SU-DHL-6 (cell line): Measurements from ENCODE around the gene LFNG.

Source experiments
- H2AFZ ChIP-seq: fragments of 200-600 bp; sonication (generic); 2 replicates; pipeline ENCODE4 v1.6.1; 2014; ENCODE audit warnings: low read depth, mild to moderate bottlenecking, moderate library complexity, mixed read lengths, antibody characterized with exemption, low read length; ENCODE audit not compliant: severe bottlenecking
- H3F3A ChIP-seq: fragments of 200-600 bp; shearing (Covaris generic); 2 replicates; pipeline ENCODE4 v1.6.0; 2016; ENCODE audit warnings: antibody characterized with exemption, mild to moderate bottlenecking; ENCODE audit not compliant: insufficient read depth
- H3K27ac ChIP-seq: fragments of 200-600 bp; sonication (generic); 2 replicates; pipeline ENCODE4 v1.5.1; 2016; ENCODE audit warnings: low read depth, mild to moderate bottlenecking, low read length, moderate library complexity, mixed read lengths
- H3K27me3 ChIP-seq: fragments of 200-600 bp; sonication (generic), shearing (Covaris generic); 2 replicates; pipeline ENCODE4 v1.6.0; 2014; ENCODE audit warnings: mild to moderate bottlenecking, low read length
- H3K36me3 ChIP-seq: fragments of 200-600 bp; sonication (generic); 2 replicates; pipeline ENCODE4 v1.6.1; 2014; ENCODE audit warnings: mild to moderate bottlenecking, low read length, mixed read lengths
- H3K4me2 ChIP-seq: fragments of 300-600, 200-600 bp; shearing (Covaris generic), sonication (generic); 2 replicates; pipeline ENCODE4 v1.6.0; 2014; ENCODE audit warnings: low read length, low read depth, mild to moderate bottlenecking; ENCODE audit not compliant: poor library complexity, severe bottlenecking
- H3K4me3 ChIP-seq: fragments of 200-600 bp; sonication (generic); 2 replicates; pipeline ENCODE4 v1.5.1; 2014; ENCODE audit warnings: antibody characterized with exemption, low read length, mild to moderate bottlenecking, mixed read lengths; ENCODE audit not compliant: insufficient read depth, poor library complexity, severe bottlenecking
- H3K79me2 ChIP-seq: fragments of 200-600 bp; sonication (generic); 2 replicates; pipeline ENCODE4 v1.6.1; 2014; ENCODE audit warnings: mild to moderate bottlenecking, low read length, moderate library complexity; ENCODE audit not compliant: insufficient read depth
- H3K9ac ChIP-seq: fragments of 200-600 bp; sonication (generic); 2 replicates; pipeline ENCODE4 v1.7.0; 2014; ENCODE audit warnings: mild to moderate bottlenecking, low read length
- H3K9me2 ChIP-seq: fragments of 200-600 bp; sonication (generic); replicated peaks from 2 replicates; pipeline ENCODE4 v1.6.1; 2014; ENCODE audit warnings: low read length; ENCODE audit not compliant: insufficient read depth
- H3K9me3 ChIP-seq: fragments of 200-600 bp; sonication (generic); 2 replicates; pipeline ENCODE4 v1.6.1; 2014; ENCODE audit warnings: low read length, mixed read lengths; ENCODE audit not compliant: insufficient read depth
- H4K20me1 ChIP-seq: fragments of 200-600 bp; sonication (generic); 2 replicates; pipeline ENCODE4 v1.6.1; 2014; ENCODE audit warnings: low read depth, mild to moderate bottlenecking, antibody characterized with exemption, low read length, moderate library complexity, mixed read lengths
- EZH2phosphoT487 ChIP-seq: fragments of 200-600 bp; sonication (generic), shearing (Covaris generic); conservative IDR thresholded peaks from 2 replicates; pipeline ENCODE4 v1.6.1; 2018; ENCODE audit warnings: mild to moderate bottlenecking, antibody characterized with exemption, low read length, moderate library complexity, mixed read lengths
- TF ChIP-seq, protein P1 (sequence below): fragments of 200-600 bp; sonication (generic); IDR thresholded peaks from one replicate; pipeline ENCODE4 v1.5.1; 2017; ENCODE audit warnings: antibody characterized with exemption, mild to moderate bottlenecking, low read length, moderate library complexity; ENCODE audit not compliant: insufficient read depth, poor library complexity, severe bottlenecking

The LFNG gene

DNA sequence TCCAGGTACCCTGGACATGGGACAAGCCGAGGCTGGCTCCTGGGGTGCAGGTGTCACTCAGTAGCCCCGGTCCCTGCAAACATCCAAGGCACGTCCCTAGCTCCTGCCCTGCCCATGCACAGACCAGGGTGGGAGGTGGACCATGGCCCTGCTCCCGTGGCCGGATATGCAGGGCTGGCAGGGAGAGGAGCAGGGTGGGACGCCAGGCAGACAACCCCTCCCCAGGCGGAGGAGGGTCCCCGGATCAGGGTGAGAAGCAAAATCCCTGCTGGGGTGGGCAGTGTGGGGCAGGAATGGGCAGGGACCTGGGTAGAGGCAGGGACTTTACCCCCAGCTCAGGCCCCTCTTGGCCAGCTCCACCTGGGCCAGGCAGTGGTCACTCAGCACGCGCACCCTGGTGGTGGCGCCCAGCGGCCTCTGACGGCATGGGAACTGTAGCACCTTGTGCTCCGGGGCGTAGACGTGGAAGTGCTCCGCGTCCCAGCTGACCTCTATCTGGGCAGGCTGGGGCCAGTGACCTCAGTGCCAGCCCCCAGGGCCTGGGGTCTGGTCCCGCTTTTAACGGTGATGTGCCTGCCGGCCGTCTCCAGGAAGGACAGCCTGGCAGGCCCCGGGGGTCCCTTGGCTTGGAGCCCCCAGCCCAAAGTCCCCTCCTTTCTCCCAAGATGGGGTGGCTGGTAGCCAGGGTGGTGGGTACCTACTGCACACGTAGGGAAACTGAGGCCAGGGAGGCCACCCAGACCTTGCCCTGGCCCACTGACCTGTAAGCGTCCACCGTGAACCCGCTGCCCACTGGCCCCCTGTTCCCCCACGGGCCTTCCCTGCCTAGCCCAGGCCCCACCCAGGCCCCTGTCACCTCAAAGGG lies 44.5 kb upstream of the LFNG start:
- no peaks in the 10 kb centered on the region for H3K9me2 ChIP-seq
- no peak overlapping the region for H2AFZ ChIP-seq
- H3K36me3 ChIP-seq = no peaks in the 10 kb centered on the region
- no peaks in the 10 kb centered on the region for H3K9me3 ChIP-seq
- H3K9ac ChIP-seq = no peak overlapping the region
- no peak overlapping the region for H3K4me3 ChIP-seq
- no peaks in the 10 kb centered on the region for H3F3A ChIP-seq
- H3K79me2 ChIP-seq = no peaks in the 10 kb centered on the region
- TF ChIP-seq EZH2phosphoT487 = no peak
- TF ChIP-seq, protein P1, sequence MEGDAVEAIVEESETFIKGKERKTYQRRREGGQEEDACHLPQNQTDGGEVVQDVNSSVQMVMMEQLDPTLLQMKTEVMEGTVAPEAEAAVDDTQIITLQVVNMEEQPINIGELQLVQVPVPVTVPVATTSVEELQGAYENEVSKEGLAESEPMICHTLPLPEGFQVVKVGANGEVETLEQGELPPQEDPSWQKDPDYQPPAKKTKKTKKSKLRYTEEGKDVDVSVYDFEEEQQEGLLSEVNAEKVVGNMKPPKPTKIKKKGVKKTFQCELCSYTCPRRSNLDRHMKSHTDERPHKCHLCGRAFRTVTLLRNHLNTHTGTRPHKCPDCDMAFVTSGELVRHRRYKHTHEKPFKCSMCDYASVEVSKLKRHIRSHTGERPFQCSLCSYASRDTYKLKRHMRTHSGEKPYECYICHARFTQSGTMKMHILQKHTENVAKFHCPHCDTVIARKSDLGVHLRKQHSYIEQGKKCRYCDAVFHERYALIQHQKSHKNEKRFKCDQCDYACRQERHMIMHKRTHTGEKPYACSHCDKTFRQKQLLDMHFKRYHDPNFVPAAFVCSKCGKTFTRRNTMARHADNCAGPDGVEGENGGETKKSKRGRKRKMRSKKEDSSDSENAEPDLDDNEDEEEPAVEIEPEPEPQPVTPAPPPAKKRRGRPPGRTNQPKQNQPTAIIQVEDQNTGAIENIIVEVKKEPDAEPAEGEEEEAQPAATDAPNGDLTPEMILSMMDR = no peak
- no peak overlapping the region for H3K27ac ChIP-seq
- H3K27me3 ChIP-seq = no peaks in the 10 kb centered on the region
- no peaks in the 10 kb centered on the region for H4K20me1 ChIP-seq
- no peak overlapping the region for H3K4me2 ChIP-seq

DNA sequence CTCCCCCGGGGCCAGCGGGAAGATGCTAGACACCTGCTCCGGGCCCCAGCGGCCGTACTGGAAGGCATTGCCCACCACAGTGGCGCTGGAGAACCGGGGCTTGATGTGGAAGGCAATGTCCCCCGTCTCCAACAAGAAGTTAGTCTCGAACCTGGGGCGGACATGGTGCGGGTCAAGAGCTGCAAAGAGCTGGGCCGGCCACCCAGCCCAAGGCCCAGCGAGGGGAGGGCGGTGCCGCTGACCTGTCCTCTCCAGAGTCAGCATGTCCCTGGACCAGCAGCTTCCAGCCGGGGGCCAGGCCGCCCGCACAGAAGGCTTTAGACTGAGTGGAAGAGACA lies 43.9 kb upstream of the LFNG start:
- Histone ChIP-seq H2AFZ (no peak overlapping the region), H3K4me3 (no peak overlapping the region), H3K27me3 (no peaks in the 10 kb centered on the region), H3K4me2 (no peak overlapping the region), H3K9me2 (no peaks in the 10 kb centered on the region), H3K79me2 (no peaks in the 10 kb centered on the region), H3K9me3 (no peaks in the 10 kb centered on the region), H4K20me1 (no peaks in the 10 kb centered on the region), H3K27ac (no peak overlapping the region), H3K9ac (no peak overlapping the region), H3K36me3 (no peaks in the 10 kb centered on the region), H3F3A (no peaks in the 10 kb centered on the region)
- TF ChIP-seq, protein P1 = no peak
- no peak for TF ChIP-seq EZH2phosphoT487

DNA sequence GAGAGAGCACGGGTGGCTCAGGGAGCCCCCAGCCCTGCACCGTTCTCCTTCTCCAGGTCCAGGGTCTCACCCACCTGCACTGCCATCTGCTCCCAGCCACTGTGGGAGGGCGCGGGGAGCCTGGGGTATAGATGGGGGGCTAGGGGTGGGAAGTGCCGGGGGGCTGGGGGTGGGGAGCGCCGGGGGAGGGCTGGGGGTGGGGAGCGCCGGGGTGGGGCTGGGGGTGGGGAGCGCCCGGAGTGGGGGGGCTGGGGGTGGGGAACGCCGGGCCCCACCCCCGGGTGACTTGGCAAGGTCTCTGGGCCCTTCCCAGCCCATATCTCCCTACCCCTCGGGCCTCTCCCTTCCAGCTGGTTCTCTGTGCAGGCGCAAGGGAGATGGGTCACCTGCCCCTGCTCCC lies 43.3 kb upstream of the LFNG start, which contains the start of gene GRIFIN:
TSS of gene GRIFIN (minus strand) at position 101 of the 400 bp plus-strand sequence. CDS start at position 86, 15 bp downstream.
- Histone ChIP-seq H3K9me2 (no peaks in the 10 kb centered on the region), H3K9me3 (no peaks in the 10 kb centered on the region), H3K27ac (no peak within 1 kb of the TSS), H2AFZ (no peak within 1 kb of the TSS), H3K4me2 (no peak within 1 kb of the TSS), H4K20me1 (no peaks in the 10 kb centered on the region), H3F3A (no peaks in the 10 kb centered on the region), H3K27me3 (no peaks in the 10 kb centered on the region), H3K36me3 (no peaks in the 10 kb centered on the region), H3K9ac (no peak within 1 kb of the TSS), H3K4me3 (no peak within 1 kb of the TSS), H3K79me2 (no peaks in the 10 kb centered on the region)
- TF ChIP-seq, protein P1 = no peak
- TF ChIP-seq EZH2phosphoT487 = no peak
